IMR-90 (cell line): ENCODE measurements around the gene AHCYL1.

Experiments
- BHLHE40 ChIP-seq: fragments of 150-350 bp; IDR thresholded peaks from 2 replicates; pipeline ENCODE4 v1.6.1; 2016; ENCODE audit warnings: mild to moderate bottlenecking, low read depth, low read length
- CEBPB ChIP-seq: IDR thresholded peaks from 2 replicates; pipeline ENCODE4 v1.6.1; 2012; ENCODE audit warnings: low read depth, low read length, improper control_type of control experiment
- CTCF ChIP-seq: conservative IDR thresholded peaks from 2 replicates; pipeline ENCODE4 v1.5.1; 2012; ENCODE audit warnings: mild to moderate bottlenecking, low read depth, low read length, improper control_type of control experiment
- ELK1 ChIP-seq: fragments of 150-350 bp; IDR thresholded peaks from 2 replicates; pipeline ENCODE4 v1.6.1; 2016; ENCODE audit warnings: low read depth, mild to moderate bottlenecking, low read length, moderate library complexity, borderline replicate concordance
- POLR2A ChIP-seq: IDR thresholded peaks from 2 replicates; pipeline ENCODE4 v1.6.1; 2012; ENCODE audit warnings: mild to moderate bottlenecking, low read depth, low read length
- SMC3 ChIP-seq: fragments of 150-350 bp; IDR thresholded peaks from 2 replicates; pipeline ENCODE4 v1.6.1; 2016; ENCODE audit warnings: low read depth, mild to moderate bottlenecking, antibody characterized with exemption, low read length, moderate library complexity

- TF ChIP-seq CEBPB (no peak), CTCF (no peak), POLR2A (no peak), BHLHE40 (no peak), ELK1 (no peak), SMC3 (no peak)
Measured at GRCh38 chr1:110051262-110051648, 66.7 kb downstream of the AHCYL1 start.
